MM.1S (cell line): Measurements from ENCODE around the gene PEAR1.

Experiments used
- DNase-seq: peaks from one replicate; pipeline ENCODE4 v3.0.0-alpha.2; 2015
- H2AFZ ChIP-seq: fragments of 300-600 bp; sonication (generic); 2 replicates; pipeline ENCODE4 v1.6.0; 2016; ENCODE audit warnings: antibody characterized with exemption, low read length
- H3F3A ChIP-seq: fragments of 300-600 bp; sonication (generic); 2 replicates; pipeline ENCODE4 v1.6.1; 2016; ENCODE audit warnings: mild to moderate bottlenecking, antibody characterized with exemption, low read length, moderate library complexity, mixed read lengths; ENCODE audit not compliant: insufficient read depth
- H3K27ac ChIP-seq: fragments of 300-600 bp; sonication (generic); 2 replicates; pipeline ENCODE4 v1.5.1; 2016; ENCODE audit warnings: mild to moderate bottlenecking, low read length
- H3K27me3 ChIP-seq: fragments of 300-600 bp; sonication (generic); replicated peaks from 2 replicates; pipeline ENCODE4 v1.6.0; 2016; ENCODE audit warnings: low read length; ENCODE audit not compliant: insufficient read depth
- H3K36me3 ChIP-seq: fragments of 300-600 bp; sonication (generic); replicated peaks from 2 replicates; pipeline ENCODE4 v1.6.1; 2016; ENCODE audit warnings: mild to moderate bottlenecking, low read length, mixed read lengths; ENCODE audit not compliant: insufficient read depth
- H3K4me1 ChIP-seq: fragments of 300-600 bp; sonication (generic); 2 replicates; pipeline ENCODE4 v1.6.1; 2016; ENCODE audit warnings: low read length, mixed read lengths
- H3K4me2 ChIP-seq: fragments of 300-600 bp; sonication (generic); 2 replicates; pipeline ENCODE4 v1.6.0; 2016; ENCODE audit warnings: low read depth, low read length
- H3K4me3 ChIP-seq: fragments of 300-600 bp; sonication (generic); 2 replicates; pipeline ENCODE4 v1.5.1; 2016; ENCODE audit warnings: low read length, mixed read lengths
- H3K79me2 ChIP-seq: fragments of 300-600 bp; sonication (generic); 2 replicates; pipeline ENCODE4 v1.6.1; 2016; ENCODE audit warnings: mixed run types, low read length, mixed read lengths
- H3K9ac ChIP-seq: fragments of 300-600 bp; sonication (generic); 2 replicates; pipeline ENCODE4 v1.6.1; 2016; ENCODE audit warnings: low read length, mixed read lengths
- H3K9me2 ChIP-seq: fragments of 300-600 bp; sonication (generic); replicated peaks from 2 replicates; pipeline ENCODE4 v1.6.1; 2016; ENCODE audit warnings: mild to moderate bottlenecking, low read length, mixed read lengths; ENCODE audit not compliant: insufficient read depth
- H3K9me3 ChIP-seq: fragments of 300-600 bp; sonication (generic); replicated peaks from 2 replicates; pipeline ENCODE4 v1.6.1; 2016; ENCODE audit warnings: mild to moderate bottlenecking, low read length, mixed read lengths; ENCODE audit not compliant: insufficient read depth
- H4K20me1 ChIP-seq: fragments of 300-600 bp; sonication (generic); 2 replicates; pipeline ENCODE4 v1.6.1; 2016; ENCODE audit warnings: mild to moderate bottlenecking, low read length, moderate library complexity, mixed read lengths; ENCODE audit not compliant: insufficient read depth
- EZH2 ChIP-seq: fragments of 300-600 bp; sonication (generic); optimal IDR thresholded peaks from 2 replicates; pipeline ENCODE3; 2017; ENCODE audit warnings: low read depth, mild to moderate bottlenecking, antibody characterized with exemption, low read length, mixed read lengths
- EZH2phosphoT487 ChIP-seq: fragments of 300-600 bp; sonication (generic); IDR thresholded peaks from 2 replicates; pipeline ENCODE4 v1.6.1; 2018; ENCODE audit warnings: antibody characterized with exemption, low read length
- TF ChIP-seq, protein P1 (sequence below): fragments of 300-600 bp; sonication (generic); IDR thresholded peaks from 2 replicates; pipeline ENCODE4 v1.5.1; 2016; ENCODE audit warnings: antibody characterized with exemption, low read length, mixed read lengths

The PEAR1 gene

DNA sequence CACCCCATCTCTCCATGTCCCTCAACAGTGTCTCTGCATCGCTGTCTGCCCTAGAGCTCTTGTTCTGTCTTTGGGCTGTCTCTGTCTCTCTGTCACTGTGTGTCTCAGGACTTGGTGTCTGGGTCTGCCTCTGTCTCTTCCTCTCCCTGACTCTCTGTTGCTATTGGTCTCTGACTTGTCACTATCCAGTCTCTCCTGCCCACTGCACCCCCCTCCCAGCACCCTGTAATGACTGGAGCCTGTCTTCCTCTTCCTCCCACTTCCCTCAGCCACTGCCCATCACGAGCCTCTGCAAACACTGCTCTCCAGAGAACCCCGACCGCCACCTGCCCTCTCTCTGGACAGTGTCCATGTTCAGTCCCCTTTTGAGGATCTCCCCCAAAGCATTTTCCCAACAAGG, 12.1 kb downstream of the PEAR1 start:
- Histone ChIP-seq H3F3A (no peaks in the 10 kb centered on the region), H3K27me3 (peaks cover 85% of the 10 kb centered on the region), H3K4me1 (peaks cover 7% of the 10 kb centered on the region; the same call in 1 of the 2 replicates), H3K36me3 (no peaks in the 10 kb centered on the region), H3K4me2 (no peak overlapping the region), H3K4me3 (no peak overlapping the region), H4K20me1 (no peaks in the 10 kb centered on the region), H3K9ac (no peak overlapping the region), H3K27ac (no peak overlapping the region), H2AFZ (no peak overlapping the region), H3K9me3 (no peaks in the 10 kb centered on the region), H3K9me2 (no peaks in the 10 kb centered on the region), H3K79me2 (no peaks in the 10 kb centered on the region)
- DNase-seq: no peak
- TF ChIP-seq, protein P1, sequence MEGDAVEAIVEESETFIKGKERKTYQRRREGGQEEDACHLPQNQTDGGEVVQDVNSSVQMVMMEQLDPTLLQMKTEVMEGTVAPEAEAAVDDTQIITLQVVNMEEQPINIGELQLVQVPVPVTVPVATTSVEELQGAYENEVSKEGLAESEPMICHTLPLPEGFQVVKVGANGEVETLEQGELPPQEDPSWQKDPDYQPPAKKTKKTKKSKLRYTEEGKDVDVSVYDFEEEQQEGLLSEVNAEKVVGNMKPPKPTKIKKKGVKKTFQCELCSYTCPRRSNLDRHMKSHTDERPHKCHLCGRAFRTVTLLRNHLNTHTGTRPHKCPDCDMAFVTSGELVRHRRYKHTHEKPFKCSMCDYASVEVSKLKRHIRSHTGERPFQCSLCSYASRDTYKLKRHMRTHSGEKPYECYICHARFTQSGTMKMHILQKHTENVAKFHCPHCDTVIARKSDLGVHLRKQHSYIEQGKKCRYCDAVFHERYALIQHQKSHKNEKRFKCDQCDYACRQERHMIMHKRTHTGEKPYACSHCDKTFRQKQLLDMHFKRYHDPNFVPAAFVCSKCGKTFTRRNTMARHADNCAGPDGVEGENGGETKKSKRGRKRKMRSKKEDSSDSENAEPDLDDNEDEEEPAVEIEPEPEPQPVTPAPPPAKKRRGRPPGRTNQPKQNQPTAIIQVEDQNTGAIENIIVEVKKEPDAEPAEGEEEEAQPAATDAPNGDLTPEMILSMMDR: no peak
- no peak for TF ChIP-seq EZH2phosphoT487
- no peak for TF ChIP-seq EZH2

DNA sequence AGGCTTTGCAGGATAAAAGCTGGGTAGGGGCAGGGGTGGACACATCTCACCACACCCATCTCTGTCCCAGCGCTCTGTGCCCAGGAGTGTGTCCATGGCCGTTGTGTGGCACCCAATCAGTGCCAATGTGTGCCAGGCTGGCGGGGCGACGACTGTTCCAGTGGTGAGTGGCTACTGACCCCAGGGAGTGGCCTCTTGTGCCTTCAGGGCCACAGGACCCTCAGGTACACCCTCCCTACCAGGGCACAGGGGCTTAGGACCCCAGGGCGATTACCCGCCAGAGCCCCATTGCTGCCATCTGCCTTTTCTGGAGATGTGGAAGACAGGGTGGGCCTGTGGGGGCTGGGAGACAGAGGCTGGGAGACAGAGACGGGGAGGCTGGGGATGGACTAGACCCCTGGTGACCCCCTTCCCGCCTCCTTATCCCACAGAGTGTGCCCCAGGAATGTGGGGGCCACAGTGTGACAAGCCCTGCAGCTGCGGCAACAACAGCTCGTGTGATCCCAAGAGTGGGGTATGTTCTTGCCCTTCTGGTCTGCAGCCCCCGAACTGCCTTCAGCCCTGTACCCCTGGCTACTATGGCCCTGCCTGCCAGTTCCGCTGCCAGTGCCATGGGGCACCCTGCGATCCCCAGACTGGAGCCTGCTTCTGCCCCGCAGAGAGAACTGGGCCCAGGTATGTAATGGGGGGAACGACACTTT, 12.8 kb downstream of the PEAR1 start:
- Histone ChIP-seq H3K9ac (no peak overlapping the region), H3K79me2 (no peaks in the 10 kb centered on the region), H2AFZ (no peak overlapping the region), H3K36me3 (no peaks in the 10 kb centered on the region), H3K4me2 (no peak overlapping the region), H3K9me2 (no peaks in the 10 kb centered on the region), H3K27me3 (peaks cover 83% of the 10 kb centered on the region), H3K9me3 (no peaks in the 10 kb centered on the region), H3K27ac (no peak overlapping the region), H4K20me1 (no peaks in the 10 kb centered on the region), H3K4me1 (peaks cover 7% of the 10 kb centered on the region; the same call in 1 of the 2 replicates), H3F3A (no peaks in the 10 kb centered on the region), H3K4me3 (no peak overlapping the region)
- DNase-seq: no peak
- TF ChIP-seq EZH2 (no peak), EZH2phosphoT487 (no peak)
- TF ChIP-seq, protein P1: no peak

DNA sequence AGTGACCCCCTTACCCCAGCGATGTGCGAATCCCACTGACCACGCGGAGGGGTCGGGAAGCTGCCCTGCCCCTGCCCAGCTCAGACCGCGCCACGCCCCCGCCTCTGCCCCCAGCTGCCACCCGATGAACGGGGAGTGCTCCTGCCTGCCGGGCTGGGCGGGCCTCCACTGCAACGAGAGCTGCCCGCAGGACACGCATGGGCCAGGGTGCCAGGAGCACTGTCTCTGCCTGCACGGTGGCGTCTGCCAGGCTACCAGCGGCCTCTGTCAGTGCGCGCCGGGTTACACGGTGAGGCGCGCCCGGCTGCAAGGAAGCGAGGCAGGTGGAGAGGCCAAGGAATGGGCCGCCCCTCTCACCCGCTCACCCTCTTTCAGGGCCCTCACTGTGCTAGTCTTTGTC, 15.0 kb downstream of the PEAR1 start:
- Histone ChIP-seq H2AFZ (no peak overlapping the region), H3K9ac (no peak overlapping the region), H3K27me3 (peaks cover 82% of the 10 kb centered on the region), H3K9me2 (no peaks in the 10 kb centered on the region), H3K9me3 (no peaks in the 10 kb centered on the region), H3K79me2 (no peaks in the 10 kb centered on the region), H3K27ac (no peak overlapping the region), H3K4me1 (peaks cover 7% of the 10 kb centered on the region; the same call in 1 of the 2 replicates), H3K4me3 (no peak overlapping the region), H3K4me2 (no peak overlapping the region), H4K20me1 (no peaks in the 10 kb centered on the region), H3F3A (no peaks in the 10 kb centered on the region), H3K36me3 (no peaks in the 10 kb centered on the region)
- DNase-seq: no peak
- TF ChIP-seq, protein P1: no peak
- TF ChIP-seq EZH2 (no peak), EZH2phosphoT487 (no peak)
